Cardiac fibroblast (primary cell): Measurements from ENCODE around the gene TMEM41B.

Experiments
- DNase-seq, 2 donors: peaks; one replicate each; pipeline versions ENCODE4 v3.0.0 to v3.0.0-alpha.2; 2010; ENCODE audit warnings: low read depth in 2 of 2
- H3K4me3 ChIP-seq, 2 donors: replicated peaks in 1 of 2; 1 replicate in 1 of 2; 2 replicates in 1 of 2; pipeline ENCODE4 v1.5.1; 2011; ENCODE audit warnings: low read depth in 2 of 2, low read length in 2 of 2, mild to moderate bottlenecking in 2 of 2, moderate library complexity in 1 of 2
- TF ChIP-seq, protein P1 (sequence below): IDR thresholded peaks from one replicate; pipeline ENCODE4 v1.5.1; 2011; ENCODE audit warnings: low read depth, mild to moderate bottlenecking, low read length, inconsistent platforms

Gene TMEM41B

GRCh38 chr11:9301720-9302119, 12.7 kb downstream of the TMEM41B start:
- no peak for DNase-seq
- H3K4me3 ChIP-seq = no peak overlapping the region
- TF ChIP-seq, protein P1, sequence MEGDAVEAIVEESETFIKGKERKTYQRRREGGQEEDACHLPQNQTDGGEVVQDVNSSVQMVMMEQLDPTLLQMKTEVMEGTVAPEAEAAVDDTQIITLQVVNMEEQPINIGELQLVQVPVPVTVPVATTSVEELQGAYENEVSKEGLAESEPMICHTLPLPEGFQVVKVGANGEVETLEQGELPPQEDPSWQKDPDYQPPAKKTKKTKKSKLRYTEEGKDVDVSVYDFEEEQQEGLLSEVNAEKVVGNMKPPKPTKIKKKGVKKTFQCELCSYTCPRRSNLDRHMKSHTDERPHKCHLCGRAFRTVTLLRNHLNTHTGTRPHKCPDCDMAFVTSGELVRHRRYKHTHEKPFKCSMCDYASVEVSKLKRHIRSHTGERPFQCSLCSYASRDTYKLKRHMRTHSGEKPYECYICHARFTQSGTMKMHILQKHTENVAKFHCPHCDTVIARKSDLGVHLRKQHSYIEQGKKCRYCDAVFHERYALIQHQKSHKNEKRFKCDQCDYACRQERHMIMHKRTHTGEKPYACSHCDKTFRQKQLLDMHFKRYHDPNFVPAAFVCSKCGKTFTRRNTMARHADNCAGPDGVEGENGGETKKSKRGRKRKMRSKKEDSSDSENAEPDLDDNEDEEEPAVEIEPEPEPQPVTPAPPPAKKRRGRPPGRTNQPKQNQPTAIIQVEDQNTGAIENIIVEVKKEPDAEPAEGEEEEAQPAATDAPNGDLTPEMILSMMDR = no peak

- no peak overlapping the region for H3K4me3 ChIP-seq
- DNase-seq = no peak
- TF ChIP-seq, protein P1 = no peak
These were observed 20.7 kb downstream of the TMEM41B start for GRCh38 chr11:9293646-9294045.

GRCh38 chr11:9285850-9286587, 28.4 kb downstream of the TMEM41B start:
- DNase-seq = no peak
- TF ChIP-seq, protein P1 = no peak
- H3K4me3 ChIP-seq = no peak overlapping the region

DNA sequence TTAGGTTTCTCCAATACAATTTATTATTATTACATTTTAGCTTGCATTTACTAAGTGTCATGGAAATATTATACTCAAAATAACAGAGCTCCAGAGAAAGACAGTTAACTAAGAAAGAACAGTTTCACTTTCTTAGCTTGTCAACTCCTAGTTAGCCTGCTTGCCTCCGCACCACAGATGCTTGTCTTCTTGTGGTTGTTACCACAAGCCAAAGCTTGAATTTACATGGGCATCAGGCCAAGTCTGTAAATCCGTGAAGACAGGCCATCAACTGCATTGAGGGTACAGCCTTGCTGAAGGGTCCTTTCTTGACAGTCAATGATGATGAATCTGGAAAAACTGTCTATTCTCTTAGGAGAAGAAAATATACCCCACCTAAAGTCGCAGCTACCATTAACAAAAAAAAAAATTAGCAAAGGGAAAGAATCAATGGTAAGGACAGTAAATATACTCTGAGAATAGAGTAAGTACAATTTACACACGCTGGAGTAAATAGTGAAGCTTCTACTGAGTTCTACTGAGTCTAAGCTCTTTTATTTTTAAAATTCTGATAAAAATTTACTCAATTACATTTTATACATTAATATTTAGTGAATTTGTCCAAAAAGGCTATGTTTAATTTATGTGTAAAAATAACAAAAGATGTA, 33.6 kb downstream of the TMEM41B start:
- peak; percentile 73 to 74 for DNase-seq
- TF ChIP-seq, protein P1 = no peak
- H3K4me3 ChIP-seq = no peak overlapping the region

- DNase-seq = no peak
- TF ChIP-seq, protein P1 = no peak
- no peak overlapping the region for H3K4me3 ChIP-seq
These were observed 37.2 kb downstream of the TMEM41B start for GRCh38 chr11:9277176-9277575.

DNA sequence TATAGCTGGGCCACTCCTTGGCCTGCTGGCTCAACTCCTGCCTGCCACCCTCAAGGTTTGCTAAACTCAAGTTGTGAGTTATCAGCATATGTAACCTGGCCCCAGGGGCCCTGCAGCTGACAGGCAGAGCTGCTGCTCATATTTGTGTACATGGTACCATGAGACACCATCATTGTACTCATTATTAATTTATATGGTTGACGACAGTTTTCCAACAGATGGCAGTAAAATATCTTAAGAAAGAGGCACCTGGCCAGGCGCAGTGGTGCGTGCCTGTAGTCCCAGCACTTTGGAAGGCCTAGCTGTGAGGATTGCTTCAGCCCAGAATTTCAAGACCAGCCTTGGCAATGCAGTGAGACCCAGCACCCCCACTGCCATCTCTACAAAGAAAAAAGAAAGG, 37.8 kb downstream of the TMEM41B start:
- H3K4me3 ChIP-seq = no peak overlapping the region
- DNase-seq = no peak
- TF ChIP-seq, protein P1 = no peak
